Sciatic nerve (tissue), 2 donors: ENCODE data around the gene FSD1L. TPM values are rescaled to one million over a fixed set of nuclear protein-coding genes. Genes with fewer than 3 reads are reported as not detected.

ENCODE experiments used
- ATAC-seq: fragments of 200-7000 bp; cut with Tn5 transposase; one replicate; pipeline ENCODE4 v1.9.1; 2020; ENCODE audit warnings: mild to moderate bottlenecking, moderate library complexity
- DNase-seq: peaks from one replicate; pipeline ENCODE4 v3.0.0-alpha.2; 2020; ENCODE audit warnings: low spot score
- intact Hi-C: fragments of 100-400 bp; cut with DNase I; formaldehyde crosslinking; loops from one replicate; pipeline ENCODE4 v1.14.2; 2022
- total RNA-seq: library from RNA; stranded (reverse); fragmentation: NEBNext Ultra II Directional; extraction: Animal tissue kit (Norgen Biotek cat#: 25700); gene quantifications from one replicate; pipeline ENCODE4 v1.2.1, GENCODE V29; 2021
- donor health status: DM: no; HTN: no; CAD: no.
- donor health status: DM: no; HTN: no; CAD: no.

The FSD1L gene
- total RNA-seq, 1 donor from 2014 or later, result 14.0 TPM

GRCh38 chr9:105431424-105432246, 16.2 kb upstream of the FSD1L start:
- intact Hi-C loops, result no loop called here
- ATAC-seq (no peak), DNase-seq (no peak)

- ATAC-seq, result no peak
- intact Hi-C loops, result no loop called here
Measured at GRCh38 chr9:105432247-105432842, 15.5 kb upstream of the FSD1L start.

GRCh38 chr9:105435453-105435852, 12.4 kb upstream of the FSD1L start:
- DNase-seq (no peak), ATAC-seq (no peak)
- intact Hi-C loops, result no loop called here

More at GRCh38 chr9:105432247-105432842, 15.5 kb upstream of the FSD1L start:
- DNase-seq, result no peak

GRCh38 chr9:105436783-105437182, 11.1 kb upstream of the FSD1L start:
- DNase-seq, result no peak
- ATAC-seq, result no peak
- intact Hi-C loops, result no loop called here

- intact Hi-C loops, result no loop called here
- DNase-seq (no peak), ATAC-seq (no peak)
Measured at GRCh38 chr9:105437704-105438103, 10.1 kb upstream of the FSD1L start.

GRCh38 chr9:105438141-105438806, 9.6 kb upstream of the FSD1L start:
- DNase-seq, result no peak
- peak; percentile 57 for ATAC-seq
- intact Hi-C loops, result no loop called here

GRCh38 chr9:105439428-105439827, 8.4 kb upstream of the FSD1L start:
- peak; percentile 70 for ATAC-seq
- intact Hi-C loops, result no loop called here
- DNase-seq, result no peak

GRCh38 chr9:105441616-105442160, 6.1 kb upstream of the FSD1L start:
- intact Hi-C loops, result no loop called here
- ATAC-seq (no peak), DNase-seq (no peak)

- ATAC-seq (no peak), DNase-seq (no peak)
- intact Hi-C loops, result no loop called here
Measured at GRCh38 chr9:105443121-105443520, 4.7 kb upstream of the FSD1L start.

- no peak for ATAC-seq
- intact Hi-C loops, result no loop called here
- no peak for DNase-seq
Measured at GRCh38 chr9:105444130-105444529, 3.7 kb upstream of the FSD1L start.

GRCh38 chr9:105445203-105445881, 2.5 kb upstream of the FSD1L start:
- ATAC-seq, result peak; percentile 9
- no peak for DNase-seq
- intact Hi-C loops, result no loop called here

GRCh38 chr9:105447386-105447813, 434 bp upstream of the FSD1L start:
- intact Hi-C loops, result no loop called here
- no peak for DNase-seq
- ATAC-seq, result no peak

GRCh38 chr9:105449081-105449480, 1.2 kb downstream of the FSD1L start:
- ATAC-seq, result no peak

GRCh38 chr9:105452185-105452584, 4.4 kb downstream of the FSD1L start:
- DNase-seq (no peak), ATAC-seq (no peak)
- intact Hi-C loops, result no loop called here

More at GRCh38 chr9:105449081-105449480, 1.2 kb downstream of the FSD1L start:
- intact Hi-C loops, result no loop called here
- no peak for DNase-seq

GRCh38 chr9:105455836-105456475, 8.1 kb downstream of the FSD1L start:
- no peak for DNase-seq
- no peak for ATAC-seq
- intact Hi-C loops, result no loop called here

- intact Hi-C loops, result no loop called here
- DNase-seq (no peak), ATAC-seq (peak; percentile 28)
Measured at GRCh38 chr9:105457560-105458294, 9.9 kb downstream of the FSD1L start.

- ATAC-seq, result no peak
- intact Hi-C loops, result no loop called here
- no peak for DNase-seq
Measured at GRCh38 chr9:105458404-105458803, 10.6 kb downstream of the FSD1L start.

GRCh38 chr9:105459336-105459735, 11.5 kb downstream of the FSD1L start:
- ATAC-seq (no peak), DNase-seq (no peak)
- intact Hi-C loops, result no loop called here
